Lung (tissue), 12 donors: ENCODE data around the gene REC114. TPM values are rescaled to one million over a fixed set of nuclear protein-coding genes. Genes with fewer than 3 reads are reported as not detected.

Source experiments
- ATAC-seq: fragments of 200-7000 bp; cut with Tn5 transposase; one replicate; pipeline ENCODE4 v1.9.1; 2020; ENCODE audit warnings: moderate number of reproducible peaks; ENCODE audit not compliant: insufficient read depth, low FRiP score
- DNase-seq, 3 donors: peaks; one replicate each; pipeline ENCODE4 v3.0.0-alpha.2; 2013 to 2017
- H3K27ac ChIP-seq, 2 donors: one replicate each; pipeline ENCODE4 v1.5.1; 2013; ENCODE audit warnings: mild to moderate bottlenecking in 2 of 2, moderate library complexity in 2 of 2, control low read depth in 1 of 2, inconsistent platforms in 1 of 2, low read depth in 1 of 2, low read length in 1 of 2
- H3K27me3 ChIP-seq, 3 donors: one replicate each; pipeline ENCODE4 v1.5.1; 2013; ENCODE audit warnings: low read length in 2 of 3; ENCODE audit not compliant: control insufficient read depth in 3 of 3, insufficient read depth in 3 of 3
- H3K36me3 ChIP-seq, 4 donors: one replicate each; pipeline ENCODE4 v1.5.1; 2013; ENCODE audit warnings: low read length in 4 of 4, mild to moderate bottlenecking in 1 of 4, moderate library complexity in 1 of 4; ENCODE audit not compliant: control insufficient read depth in 4 of 4, insufficient read depth in 4 of 4
- H3K4me1 ChIP-seq, 5 donors: one replicate each; pipeline ENCODE4 v1.5.1; 2013; ENCODE audit warnings: low read length in 5 of 5, mild to moderate bottlenecking in 2 of 5, moderate library complexity in 1 of 5; ENCODE audit not compliant: control insufficient read depth in 5 of 5, insufficient read depth in 5 of 5
- H3K4me3 ChIP-seq: one replicate; pipeline ENCODE4 v1.5.1; 2013; ENCODE audit warnings: mild to moderate bottlenecking, control low read depth, moderate library complexity
- H3K9ac ChIP-seq, 2 donors: one replicate each; pipeline ENCODE4 v1.5.1; 2013; ENCODE audit warnings: low read length in 2 of 2, control low read depth in 1 of 2; ENCODE audit not compliant: insufficient read depth in 1 of 2
- H3K9me3 ChIP-seq, 4 donors: one replicate each; pipeline ENCODE4 v1.5.1; 2013; ENCODE audit warnings: low read length in 3 of 4, mild to moderate bottlenecking in 1 of 4, moderate library complexity in 1 of 4; ENCODE audit not compliant: control insufficient read depth in 4 of 4, insufficient read depth in 3 of 4
- CTCF ChIP-seq: IDR thresholded peaks from 2 replicates; pipeline ENCODE4 v1.5.1; 2012; ENCODE audit warnings: mild to moderate bottlenecking; ENCODE audit errors: control extremely low read depth, extremely low read depth
- WGBS, 2 donors: extraction: QIAGEN DNeasy Blood & Tissue Kit; methylation state at CpG; one replicate each; pipeline ENCODE4 v1.1.7; 2013; 5-methylcytosine and 5-hydroxymethylcytosine counted together
- polyA plus RNA-seq, 2 donors: library from polyadenylated mRNA; stranded (reverse); fragments of 200-250 nt; gene quantifications; one replicate each; pipeline ENCODE4 v1.2.1, GENCODE V29; 2013
- total RNA-seq, 2 donors: library from RNA; depleted of rRNA in 1 of 2; stranded (reverse); fragments of >200 nt in 1 of 2; gene quantifications; one replicate each; pipeline ENCODE4 v1.2.1, GENCODE V29; 2014 to 2021
- donor health status: control.
- donor health status: control.
- donor health status: Bipolar disorder and iron deficiency.
- donor health status: healthy.
- donor health status: DM: yes; HTN: yes; CAD: no.

The REC114 gene
- total and polyA plus RNA-seq, 4 donors: 0.15 TPM; not detected in 3

GRCh38 chr15:73607405-73607804, 164.4 kb downstream of the REC114 start:
- peaks cover 6 to 45% (median 12%) of the 10 kb centered on the region in 5 donors for H3K4me1 ChIP-seq
- no peaks in the 10 kb centered on the region for H3K27me3 ChIP-seq
- H3K36me3 ChIP-seq: peaks cover 0 to 1% (median 0%) of the 10 kb centered on the region in 4 donors
- H3K9ac ChIP-seq: peak overlapping the region in 1 of 2 donors; percentile 15
- H3K4me3 ChIP-seq: no peak overlapping the region
- peaks cover 0 to 3% (median 0%) of the 10 kb centered on the region in 4 donors for H3K9me3 ChIP-seq
- no peak overlapping the region for H3K27ac ChIP-seq
- DNase-seq (no peak), ATAC-seq (no peak)
- WGBS, 2 donors: 61 to 71% methylated on average over 2 of the region's 2 CpGs
- no peak for TF ChIP-seq CTCF

- Histone ChIP-seq H3K9me3 (peaks cover 0 to 3% (median 0%) of the 10 kb centered on the region in 4 donors), H3K27ac (no peak overlapping the region), H3K4me1 (peaks cover 4 to 44% (median 7%) of the 10 kb centered on the region in 5 donors), H3K36me3 (peaks cover 0 to 1% (median 0%) of the 10 kb centered on the region in 4 donors), H3K4me3 (no peak overlapping the region), H3K27me3 (no peaks in the 10 kb centered on the region), H3K9ac (peak overlapping the region in 1 of 2 donors; percentile 15)
- ATAC-seq: no peak
- 68 to 75% methylated on average over 1 of the region's 1 CpG for WGBS, 2 donors
- TF ChIP-seq CTCF: no peak
- DNase-seq: peak in 2 of 3 donors; percentile 76 to 80
Observed at GRCh38 chr15:73607843-73608242, 164.9 kb downstream of the REC114 start.

GRCh38 chr15:73608475-73608874, 165.5 kb downstream of the REC114 start:
- Histone ChIP-seq H3K27me3 (no peaks in the 10 kb centered on the region), H3K4me3 (no peak overlapping the region), H3K4me1 (peaks cover 4 to 41% (median 6%) of the 10 kb centered on the region in 5 donors), H3K36me3 (peaks cover 0 to 1% (median 0%) of the 10 kb centered on the region in 4 donors), H3K9me3 (peaks cover 0 to 3% (median 0%) of the 10 kb centered on the region in 4 donors), H3K9ac (no peak overlapping the region), H3K27ac (no peak overlapping the region)
- 81 to 85% methylated on average over 1 of the region's 1 CpG for WGBS, 2 donors
- no peak for TF ChIP-seq CTCF
- no peak for DNase-seq
- no peak for ATAC-seq

- 71 to 79% methylated on average over 2 of the region's 2 CpGs for WGBS, 2 donors
- DNase-seq (no peak), ATAC-seq (no peak)
- no peak overlapping the region for H3K27ac ChIP-seq
- peaks cover 0 to 3% (median 0%) of the 10 kb centered on the region in 4 donors for H3K9me3 ChIP-seq
- H3K4me1 ChIP-seq: peaks cover 4 to 39% (median 6%) of the 10 kb centered on the region in 5 donors
- H3K9ac ChIP-seq: no peak overlapping the region
- no peak overlapping the region for H3K4me3 ChIP-seq
- no peaks in the 10 kb centered on the region for H3K27me3 ChIP-seq
- peaks cover 0 to 1% (median 0%) of the 10 kb centered on the region in 4 donors for H3K36me3 ChIP-seq
- TF ChIP-seq CTCF: no peak
Observed at GRCh38 chr15:73608941-73609340, 166.0 kb downstream of the REC114 start.
